SK-N-DZ (cell line): ENCODE results near the gene SAMD11.
A peak's percentile ranks its signal among the peaks of the same experiment; 100 is the strongest.

Experiments used
- DNase-seq: peaks from one replicate; pipeline ENCODE4 v3.0.0-alpha.2; 2015; ENCODE audit warnings: low spot score

SAMD11 gene

GRCh38 chr1:931380-932172, 7.9 kb downstream of the SAMD11 start:
- no peak for DNase-seq

DNA sequence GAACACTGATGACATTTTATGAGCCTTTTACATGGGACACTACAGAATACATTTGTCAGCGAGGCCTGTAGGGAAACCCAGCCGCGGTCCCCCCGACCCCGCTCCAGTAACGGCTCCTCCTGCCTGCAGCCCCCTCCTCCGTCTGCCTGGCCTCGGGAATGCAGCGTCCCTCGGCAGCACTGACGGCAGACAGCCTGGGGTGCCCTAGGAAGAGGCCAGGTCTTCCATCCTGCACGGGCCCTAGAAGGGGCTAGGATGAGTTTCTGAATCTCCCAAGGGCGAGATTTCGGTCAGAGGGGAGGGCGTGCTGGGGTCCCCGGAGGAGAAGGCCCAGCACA, 8.4 kb downstream of the SAMD11 start:
- no peak for DNase-seq

DNA sequence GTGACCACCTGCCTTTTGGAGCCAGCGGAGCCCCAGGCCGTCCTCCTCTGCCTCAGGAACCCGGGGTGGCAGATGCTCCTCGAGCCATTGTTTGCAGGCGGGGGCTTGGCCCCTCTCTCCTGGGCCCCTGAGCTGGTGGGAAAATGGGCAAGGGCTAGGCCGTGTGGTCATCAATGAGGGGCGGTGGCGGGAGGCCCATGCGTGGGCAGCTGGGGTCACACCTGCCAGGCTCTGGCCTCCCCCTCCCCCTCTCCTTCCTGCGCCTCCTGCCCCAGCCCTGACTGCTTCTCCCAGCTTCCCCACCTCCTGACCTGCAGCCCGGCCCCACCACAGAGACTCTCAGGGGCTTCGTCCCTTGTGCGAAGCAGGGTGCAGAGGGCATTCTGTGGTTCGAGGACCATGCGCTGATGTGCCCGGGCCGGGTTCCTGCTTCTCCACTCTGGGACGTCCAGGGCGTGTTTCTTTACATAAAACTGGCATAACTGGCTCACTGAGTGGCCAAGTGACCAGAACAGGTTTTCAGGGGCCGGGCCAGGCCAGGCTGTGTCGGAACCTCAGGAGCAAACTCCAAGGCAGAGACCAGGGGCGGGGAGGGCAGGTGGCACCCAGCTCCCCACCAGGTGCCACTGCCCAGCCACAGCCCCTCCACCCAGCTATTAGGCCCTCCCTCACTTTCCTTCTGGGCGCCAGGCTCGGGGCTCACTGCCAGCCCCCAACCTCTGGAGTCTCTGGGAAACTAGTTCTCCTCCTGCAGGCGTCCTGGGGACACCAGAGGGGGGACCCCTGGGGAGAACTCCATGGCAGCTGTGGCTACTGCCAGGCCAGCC, 9.3 kb downstream of the SAMD11 start:
- DNase-seq = no peak

DNA sequence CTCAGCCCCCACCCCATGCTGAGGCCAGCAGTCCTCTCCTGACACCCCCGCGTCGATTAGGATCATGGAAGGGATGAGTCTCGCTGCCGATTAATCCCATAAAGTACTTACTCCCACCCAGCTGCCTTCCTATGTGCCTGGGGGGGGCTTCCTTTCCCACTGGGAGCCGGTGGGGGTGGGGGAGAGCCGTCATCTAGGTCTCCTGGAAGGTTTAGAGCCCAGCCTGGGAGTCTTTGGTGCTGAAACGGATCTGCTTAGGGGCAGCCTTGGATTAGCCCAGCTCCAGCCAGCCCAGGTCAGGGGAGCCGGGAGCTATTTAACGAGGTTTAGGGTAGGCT, 9.8 kb downstream of the SAMD11 start:
- no peak for DNase-seq

GRCh38 chr1:934991-935750, 11.4 kb downstream of the SAMD11 start:
- DNase-seq = no peak

- peak; percentile 97 for DNase-seq
Measured at GRCh38 chr1:935751-936231, 12.1 kb downstream of the SAMD11 start.

DNA sequence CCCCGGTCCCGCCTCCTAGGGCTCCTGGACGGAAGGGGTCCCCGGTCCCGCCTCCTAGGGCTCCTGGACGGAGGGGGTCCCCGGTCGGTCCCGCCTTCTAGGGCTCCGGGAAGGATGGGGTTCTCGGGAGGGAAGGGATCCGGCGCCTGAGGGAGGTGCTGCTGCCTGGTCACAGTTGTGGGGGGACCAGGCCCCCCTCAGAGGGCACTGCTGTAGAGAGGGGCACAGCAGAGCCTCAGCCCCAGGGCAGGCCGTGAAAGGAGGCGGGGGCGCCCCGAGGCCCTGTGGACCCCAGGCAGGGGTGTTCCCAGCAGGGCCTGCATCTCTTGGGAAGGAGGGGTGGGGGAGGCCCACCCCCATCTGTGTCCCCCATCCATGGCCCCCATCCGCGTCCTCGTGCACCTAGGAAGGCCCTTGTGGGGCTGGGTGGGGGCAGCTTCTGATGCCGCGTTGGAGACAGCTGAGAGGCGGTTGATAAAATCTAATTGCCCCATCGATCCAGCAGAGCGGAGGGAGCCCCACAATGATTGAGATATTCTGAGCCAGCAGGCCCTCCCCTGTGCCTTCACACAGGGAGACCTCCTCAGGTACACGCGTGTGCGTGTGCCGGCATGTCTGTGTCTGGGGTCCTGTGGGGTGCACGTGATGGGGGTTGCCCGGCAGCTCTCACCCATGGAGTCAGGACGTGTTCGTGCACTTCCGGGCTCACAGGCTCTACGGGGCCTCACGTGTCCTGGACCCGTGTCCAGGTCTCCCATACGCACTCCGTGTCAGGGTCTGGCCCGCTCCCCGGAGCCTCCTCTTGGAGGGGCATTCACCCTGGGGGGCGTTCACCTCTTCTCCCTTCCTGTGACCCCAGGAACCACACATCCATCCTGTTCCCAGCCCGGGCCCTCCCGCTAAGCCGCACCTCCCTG, 12.9 kb downstream of the SAMD11 start:
- peak; percentile 50 for DNase-seq

DNA sequence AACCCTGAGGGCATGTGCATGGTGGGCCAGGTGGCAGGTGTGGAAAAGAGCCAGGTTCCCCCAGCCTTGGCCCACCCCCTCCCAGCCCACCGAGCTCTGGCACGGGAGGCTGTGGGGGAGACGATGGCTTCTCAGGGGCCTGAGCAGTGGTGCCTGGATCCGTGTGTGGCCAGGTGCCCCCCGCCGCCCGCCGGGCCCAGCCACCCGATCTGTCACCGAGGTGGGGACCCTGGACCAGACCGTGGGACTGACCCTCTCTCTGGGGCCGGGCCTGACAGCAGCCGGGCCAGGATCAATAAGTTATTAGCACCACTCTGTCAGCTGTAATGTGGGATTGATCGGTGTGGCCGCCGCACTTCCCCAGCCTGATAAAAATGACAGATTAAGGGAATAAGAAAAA, 13.8 kb downstream of the SAMD11 start:
- DNase-seq = no peak

- DNase-seq = peak; percentile 61
Measured at GRCh38 chr1:938088-938683, 14.5 kb downstream of the SAMD11 start.

- DNase-seq = peak; percentile 49
Measured at GRCh38 chr1:938711-939489, 15.2 kb downstream of the SAMD11 start.

DNA sequence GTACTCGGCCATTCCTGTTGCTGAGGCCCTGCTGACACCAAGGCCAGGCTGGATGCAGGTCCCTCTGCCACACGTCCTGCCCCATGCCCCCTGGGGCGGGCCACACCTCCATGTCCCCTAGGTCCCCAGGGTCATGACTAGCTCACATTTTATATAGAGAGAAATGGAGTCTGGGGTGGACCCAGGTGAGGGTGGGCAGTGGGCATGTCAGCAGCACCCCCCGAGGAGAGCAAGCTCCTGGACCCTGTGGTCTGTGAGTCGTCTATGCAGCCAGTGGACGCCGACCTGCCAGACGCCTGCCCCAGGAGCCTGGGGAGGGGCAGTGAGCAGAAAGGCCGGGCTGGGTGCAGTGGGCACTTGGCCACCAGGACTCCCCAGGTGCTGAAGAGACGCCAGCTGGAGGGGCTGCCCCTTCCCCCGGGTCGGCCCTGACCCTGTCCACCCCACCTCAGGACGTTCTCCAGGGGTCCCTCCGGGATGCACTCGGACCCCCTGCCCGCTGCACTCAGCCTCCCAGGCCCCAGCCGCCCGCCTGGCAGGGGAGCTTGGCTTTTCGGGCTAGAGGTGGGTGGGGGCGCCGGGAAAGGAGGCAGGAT, 15.9 kb downstream of the SAMD11 start:
- DNase-seq = peak; percentile 35

GRCh38 chr1:940107-941014, 16.6 kb downstream of the SAMD11 start:
- peak; percentile 66 for DNase-seq

DNA sequence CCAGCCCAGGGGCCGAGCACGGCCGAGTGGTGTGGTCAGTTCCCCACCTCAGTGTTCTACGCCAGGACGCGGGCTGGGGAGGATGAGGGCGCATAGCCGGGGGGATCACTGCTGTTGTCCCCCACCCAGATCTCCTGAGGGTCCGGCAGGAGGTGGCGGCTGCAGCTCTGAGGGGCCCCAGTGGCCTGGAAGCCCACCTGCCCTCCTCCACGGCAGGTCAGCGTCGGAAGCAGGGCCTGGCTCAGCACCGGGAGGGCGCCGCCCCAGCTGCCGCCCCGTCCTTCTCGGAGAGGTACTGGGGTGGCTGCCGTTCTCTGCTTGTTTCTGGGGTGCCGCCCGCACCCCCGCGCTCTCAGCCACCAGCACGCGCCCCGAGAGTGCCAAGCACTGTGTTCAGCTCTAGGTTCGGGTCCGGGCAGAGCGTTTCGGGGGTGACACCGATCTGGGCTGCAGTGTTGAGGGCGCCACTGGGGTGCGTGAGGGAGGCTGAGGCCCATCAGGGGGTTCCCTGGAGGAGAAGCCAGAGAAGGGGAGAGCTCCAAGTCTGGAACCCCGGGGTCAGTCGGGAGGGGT, 17.4 kb downstream of the SAMD11 start:
- DNase-seq = no peak

DNA sequence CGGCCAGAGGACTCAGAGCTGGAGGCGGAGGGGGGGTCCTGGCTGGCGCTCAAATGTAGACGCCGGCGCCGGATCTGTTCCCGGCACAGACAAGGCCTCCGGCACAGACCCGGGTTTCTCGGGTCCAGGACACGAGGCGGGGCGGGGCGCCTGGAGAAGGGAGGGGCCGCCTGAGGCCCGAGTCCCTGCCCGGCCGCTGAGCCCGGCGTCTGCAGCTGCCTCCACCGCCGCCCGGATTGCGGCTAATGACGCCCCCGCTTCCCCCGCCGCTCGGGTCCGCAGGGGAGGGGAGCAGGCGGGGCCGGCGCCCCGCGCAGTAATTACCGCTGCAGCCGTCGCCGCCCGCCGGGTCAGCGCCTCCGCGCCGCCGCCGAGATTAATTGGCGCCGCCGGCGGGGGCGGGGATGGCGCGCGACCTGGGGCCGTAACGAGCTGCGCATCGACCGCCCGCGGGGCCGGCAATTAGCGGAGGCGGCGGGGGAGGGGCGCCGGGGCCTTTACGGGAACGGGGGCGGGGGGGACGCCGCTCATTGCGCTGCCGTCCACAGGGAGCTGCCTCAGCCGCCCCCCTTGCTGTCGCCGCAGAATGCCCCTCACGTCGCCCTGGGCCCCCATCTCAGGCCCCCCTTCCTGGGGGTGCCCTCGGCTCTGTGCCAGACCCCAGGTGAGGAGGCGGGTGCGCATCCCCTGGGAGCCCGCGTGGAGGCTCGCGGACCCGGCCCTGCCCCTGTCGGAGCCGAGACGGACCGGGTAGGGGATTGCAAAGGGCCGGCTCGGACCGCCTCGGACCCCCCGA, 18.1 kb downstream of the SAMD11 start:
- peak; percentile 84 for DNase-seq

GRCh38 chr1:942411-942821, 18.7 kb downstream of the SAMD11 start:
- peak; percentile 29 for DNase-seq

- peak; percentile 40 for DNase-seq
Measured at GRCh38 chr1:942864-943533, 19.3 kb downstream of the SAMD11 start.
